HG03108 (cell line): ENCODE measurements around the gene WASHC3.

Source experiments
- ATAC-seq: cut with Tn5 transposase; IDR thresholded peaks from one replicate; pipeline ENCODE4 v1.9.1; 2021; ENCODE audit warnings: moderate library complexity; ENCODE audit not compliant: unreplicated experiment

The WASHC3 gene

DNA sequence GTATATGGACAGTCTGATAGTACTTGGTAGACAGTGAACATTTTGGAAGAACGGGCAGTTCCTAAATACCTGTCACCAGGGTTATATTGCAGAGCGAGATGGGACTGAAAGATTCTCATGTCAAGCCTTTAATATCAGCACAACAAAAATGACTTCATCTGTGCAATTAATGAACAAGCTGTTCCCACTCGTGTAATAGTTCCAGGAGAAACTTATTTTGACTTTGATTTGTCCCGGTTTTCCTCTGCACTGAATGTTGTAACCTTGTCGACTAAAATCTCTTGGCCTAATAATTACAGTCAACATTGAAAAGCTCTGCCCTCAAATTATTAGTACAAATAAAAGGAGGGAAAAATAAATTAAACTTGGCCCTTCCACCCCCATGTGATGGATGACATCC, 79.5 kb downstream of the WASHC3 start:
- no peak for ATAC-seq

DNA sequence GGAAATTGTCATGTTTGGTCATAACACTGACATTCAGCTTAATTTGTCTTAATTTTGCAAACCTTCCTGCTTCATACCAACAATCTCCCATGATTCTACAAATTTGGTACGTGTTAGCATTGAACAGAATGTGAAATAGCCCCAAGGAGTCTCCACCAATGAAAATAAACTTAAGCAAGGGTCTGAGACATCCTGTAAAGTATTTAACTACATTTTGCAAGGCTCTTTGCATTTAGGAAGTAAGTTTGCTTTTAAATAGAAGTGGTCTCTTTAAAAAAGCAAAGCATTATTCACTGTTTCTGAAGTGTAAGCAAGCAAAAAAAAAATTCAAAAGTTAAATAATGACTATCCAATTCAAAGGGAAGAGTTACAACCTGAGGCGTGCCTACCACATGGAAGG, 79.9 kb downstream of the WASHC3 start:
- no peak for ATAC-seq

DNA sequence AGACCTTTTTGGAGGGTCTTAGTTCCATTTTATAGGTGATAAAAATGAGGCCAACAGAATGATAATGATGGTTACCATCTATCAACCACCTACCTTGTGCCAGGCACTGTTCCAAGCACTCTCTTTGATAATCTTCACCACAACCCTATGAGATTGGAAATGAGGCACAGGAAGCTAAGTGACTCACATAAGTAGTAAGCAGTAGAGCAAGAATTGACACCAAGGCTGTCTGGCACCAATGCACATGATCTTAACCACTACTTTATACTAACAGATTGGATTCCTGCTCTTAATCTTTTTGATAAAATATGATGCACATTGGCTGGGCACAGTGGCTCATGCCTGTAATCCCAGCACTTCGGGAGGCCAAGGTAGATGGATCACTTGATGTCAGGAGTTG, 93.0 kb downstream of the WASHC3 start:
- no peak for ATAC-seq

DNA sequence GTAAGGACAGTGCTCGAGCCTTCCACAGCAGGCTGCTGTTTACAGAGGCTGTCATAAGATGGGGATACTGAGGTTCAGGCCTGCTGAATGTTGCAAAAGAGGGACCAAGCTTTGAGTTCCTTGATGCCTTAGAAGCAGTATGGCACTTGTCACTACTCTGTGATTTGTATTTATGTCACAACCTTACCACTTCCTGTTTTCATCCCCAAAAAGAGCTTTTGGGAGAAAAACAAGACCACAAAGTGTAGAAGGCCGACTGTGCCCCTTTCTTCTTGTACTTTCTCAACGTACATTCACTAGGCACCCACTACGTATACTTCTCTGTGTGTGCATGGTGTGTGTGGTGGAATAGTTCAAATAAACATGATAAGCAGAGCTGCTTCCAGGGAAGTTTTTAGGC, 94.3 kb downstream of the WASHC3 start:
- ATAC-seq: no peak

DNA sequence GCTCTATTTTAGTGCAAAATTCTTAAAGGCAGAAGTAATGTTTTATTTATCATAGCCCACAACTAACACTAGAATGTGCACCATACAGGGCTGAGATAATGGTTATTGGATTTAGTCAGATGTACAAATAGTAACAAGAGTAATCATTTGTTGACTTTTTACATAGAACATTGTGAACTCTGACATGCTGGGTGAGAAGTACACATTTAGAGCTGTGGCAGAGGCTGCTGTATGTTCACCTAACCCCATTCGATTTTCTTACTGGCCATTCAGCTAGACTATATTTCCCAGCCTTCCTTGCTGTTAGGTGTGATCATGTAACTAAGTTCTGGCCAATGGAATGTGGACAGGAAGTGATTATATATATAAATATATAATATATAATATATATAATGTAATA, 95.3 kb downstream of the WASHC3 start:
- no peak for ATAC-seq

DNA sequence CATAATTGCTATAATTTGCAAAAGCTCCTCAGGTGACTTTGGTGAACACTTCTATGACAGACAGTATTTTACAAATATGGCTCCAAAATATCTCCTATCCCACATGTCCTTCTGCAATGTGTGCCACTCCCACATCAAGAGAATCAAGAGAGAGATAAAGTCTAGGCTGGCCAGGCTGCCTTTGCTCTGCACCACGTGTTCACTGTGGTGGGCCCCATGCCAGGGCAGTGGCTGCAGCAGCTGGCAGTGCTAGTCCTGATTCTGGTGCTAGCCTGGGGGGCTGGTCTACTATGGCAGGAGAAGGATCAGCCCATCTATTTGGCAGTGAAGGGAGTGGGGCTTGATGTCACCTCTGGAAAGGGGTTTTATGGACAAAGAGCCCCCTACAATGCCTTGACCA, 98.1 kb downstream of the WASHC3 start:
- no peak for ATAC-seq
